Common myeloid progenitor, CD34-positive (primary cell): ENCODE data around the gene TRIP13.

ENCODE experiments used
- CTCF ChIA-PET: fragments of 350-600 bp; sonication (Branson Sonifier 250); formaldehyde crosslinking; loops from one replicate; lab custom pipeline; 2021; ENCODE audit warnings: antibody characterized with exemption; lab: Charles Lee
- POLR2A ChIA-PET: fragments of 350-600 bp; sonication (Branson Sonifier 250); formaldehyde crosslinking; loops from one replicate; lab custom pipeline; 2021; ENCODE audit warnings: antibody characterized with exemption; lab: Charles Lee
- DNase-seq, 3 donors: peaks; one replicate each; pipeline versions ENCODE4 v3.0.0 to v3.0.0-alpha.2; 2013
- H3K27ac ChIP-seq, 2 experiments: 1 replicate in 1 of 2; 2 replicates in 1 of 2; pipeline ENCODE4 v1.7.0; 2013; ENCODE audit warnings: inconsistent platforms in 2 of 2, low read length in 2 of 2, mild to moderate bottlenecking in 2 of 2, low read depth in 1 of 2, moderate library complexity in 1 of 2; ENCODE audit not compliant: severe bottlenecking in 2 of 2, insufficient read depth in 1 of 2, poor library complexity in 1 of 2
- H3K27me3 ChIP-seq, 5 experiments: replicated peaks in 2 of 5; 1 replicate in 3 of 5; 2 replicates in 2 of 5; pipeline versions ENCODE4 v1.6.1 to v1.7.0; 2013; ENCODE audit warnings: low read length in 4 of 5, mild to moderate bottlenecking in 2 of 5, moderate library complexity in 2 of 5, inconsistent platforms in 1 of 5; ENCODE audit not compliant: insufficient read depth in 5 of 5, control insufficient read depth in 4 of 5
- H3K36me3 ChIP-seq, 4 experiments: 1 replicate in 2 of 4; 2 replicates in 2 of 4; pipeline versions ENCODE4 v1.6.1 to v1.7.0; 2013; ENCODE audit warnings: low read length in 3 of 4, control low read depth in 1 of 4, mild to moderate bottlenecking in 1 of 4; ENCODE audit not compliant: control insufficient read depth in 4 of 4, insufficient read depth in 4 of 4
- H3K4me1 ChIP-seq, 4 experiments: 1 replicate in 3 of 4; 2 replicates in 1 of 4; pipeline versions ENCODE4 v1.6.1 to v1.7.1; 2013; ENCODE audit warnings: low read length in 3 of 4, mild to moderate bottlenecking in 3 of 4, control low read depth in 1 of 4, inconsistent platforms in 1 of 4, moderate library complexity in 1 of 4; ENCODE audit not compliant: control insufficient read depth in 4 of 4, insufficient read depth in 4 of 4; ENCODE audit errors: control extremely low read depth in 1 of 4
- H3K4me3 ChIP-seq, 7 experiments: 1 replicate in 4 of 7; 2 replicates in 3 of 7; pipeline versions ENCODE4 v1.5.1 to v1.7.0; 2013; ENCODE audit warnings: mild to moderate bottlenecking in 7 of 7, low read length in 6 of 7, moderate library complexity in 6 of 7, inconsistent platforms in 2 of 7, low read depth in 2 of 7, control low read depth in 1 of 7; ENCODE audit not compliant: insufficient read depth in 4 of 7, control insufficient read depth in 1 of 7; ENCODE audit errors: extremely low read depth in 1 of 7
- H3K9me3 ChIP-seq, 5 experiments: 1 replicate in 4 of 5; 2 replicates in 1 of 5; pipeline versions ENCODE4 v1.6.1 to v1.7.1; 2013; ENCODE audit warnings: low read length in 4 of 5, mild to moderate bottlenecking in 2 of 5, inconsistent platforms in 1 of 5, low read depth in 1 of 5, moderate library complexity in 1 of 5; ENCODE audit not compliant: control insufficient read depth in 4 of 5, insufficient read depth in 2 of 5; ENCODE audit errors: control extremely low read depth in 1 of 5
- WGBS: methylation state at CpG from one replicate; pipeline ENCODE4 v1.1.5; 2013; ENCODE audit not compliant: insufficient coverage; 5-methylcytosine and 5-hydroxymethylcytosine counted together

The TRIP13 gene

DNA sequence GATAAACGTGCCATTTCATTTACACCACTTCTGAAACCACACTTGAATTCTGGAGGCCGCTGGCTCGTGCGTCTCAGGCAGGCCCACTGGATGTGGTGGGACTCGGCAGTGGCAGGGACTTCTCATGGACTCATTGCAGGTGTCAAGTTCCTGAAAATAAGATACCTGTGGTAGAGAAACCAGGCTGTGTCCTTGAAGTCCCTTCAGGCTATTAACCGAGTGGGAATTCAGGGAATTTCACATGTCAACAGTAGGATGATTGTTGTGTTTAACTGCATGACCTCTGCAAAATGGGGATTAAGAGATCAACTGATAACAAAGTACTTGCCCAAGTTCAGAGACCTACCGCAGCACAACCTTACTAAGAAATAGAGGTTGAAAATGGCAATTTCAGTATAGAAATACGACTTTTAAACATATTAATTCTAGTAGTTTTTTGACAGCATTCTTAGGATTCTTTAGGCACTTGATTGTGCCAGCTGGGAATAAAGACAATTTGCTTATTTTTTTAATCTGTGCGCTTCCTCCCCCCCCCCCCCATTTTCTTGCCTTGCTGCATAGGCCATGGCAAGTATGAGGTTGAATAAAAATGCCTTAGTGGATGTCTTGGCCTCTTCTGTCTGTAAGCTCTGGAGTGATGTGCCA is 26.8 kb downstream of the TRIP13 start:
- Histone ChIP-seq H3K9me3 (peaks cover 0 to 10% (median 0%) of the 10 kb centered on the region in 5 experiments), H3K4me3 (no peak overlapping the region), H3K36me3 (peaks cover 2 to 48% (median 21%) of the 10 kb centered on the region in 4 experiments), H3K27me3 (no peaks in the 10 kb centered on the region), H3K4me1 (no peaks in the 10 kb centered on the region), H3K27ac (no peak overlapping the region)
- POLR2A ChIA-PET = no interaction called here
- CTCF ChIA-PET = interaction anchor here (0.8 to 2.0 kb wide), 10 partner anchors 10 to 725 kb away, joined by 3 to 5 read pairs (median 4); partner anchors contain the start of gene NKD2
- 100% methylated on average over 6 of the region's 9 CpGs for WGBS
- DNase-seq = no peak

- ChIA-PET CTCF (interaction anchor here (0.8 to 2.0 kb wide), 10 partner anchors 12 to 725 kb away, joined by 3 to 6 read pairs (median 4); partner anchors contain the start of gene NKD2), POLR2A (interaction anchor here (1.0 kb wide), 1 partner anchor 560 kb away, joined by 3 read pairs; no protein-coding TSS in a partner anchor)
- Histone ChIP-seq H3K9me3 (peaks cover 0 to 10% (median 0%) of the 10 kb centered on the region in 5 experiments), H3K27me3 (peaks cover 0 to 5% (median 3%) of the 10 kb centered on the region in 5 experiments), H3K27ac (no peak overlapping the region), H3K36me3 (peaks cover 2 to 41% (median 19%) of the 10 kb centered on the region in 4 experiments), H3K4me1 (no peaks in the 10 kb centered on the region), H3K4me3 (no peak overlapping the region)
- 97% methylated on average over 6 of the region's 7 CpGs for WGBS
- DNase-seq = no peak
Observed at GRCh38 chr5:920321-920720, 27.6 kb downstream of the TRIP13 start.

- CTCF ChIA-PET = interaction anchor here (0.6 to 1.9 kb wide), 13 partner anchors 10 to 263 kb away, joined by 3 to 6 read pairs (median 4); partner anchors contain the start of gene NKD2
- WGBS = 98% methylated on average over 8 of the region's 9 CpGs
- Histone ChIP-seq H3K4me3 (no peak overlapping the region), H3K27me3 (peaks cover 6 to 20% (median 7%) of the 10 kb centered on the region in 5 experiments), H3K36me3 (peaks cover 2 to 27% (median 12%) of the 10 kb centered on the region in 4 experiments), H3K4me1 (peaks cover 0 to 5% (median 4%) of the 10 kb centered on the region in 4 experiments), H3K27ac (no peak overlapping the region), H3K9me3 (peaks cover 0 to 10% (median 0%) of the 10 kb centered on the region in 5 experiments)
- DNase-seq = no peak
- POLR2A ChIA-PET = no interaction called here
Observed at GRCh38 chr5:921456-922435, 29.1 kb downstream of the TRIP13 start.

DNA sequence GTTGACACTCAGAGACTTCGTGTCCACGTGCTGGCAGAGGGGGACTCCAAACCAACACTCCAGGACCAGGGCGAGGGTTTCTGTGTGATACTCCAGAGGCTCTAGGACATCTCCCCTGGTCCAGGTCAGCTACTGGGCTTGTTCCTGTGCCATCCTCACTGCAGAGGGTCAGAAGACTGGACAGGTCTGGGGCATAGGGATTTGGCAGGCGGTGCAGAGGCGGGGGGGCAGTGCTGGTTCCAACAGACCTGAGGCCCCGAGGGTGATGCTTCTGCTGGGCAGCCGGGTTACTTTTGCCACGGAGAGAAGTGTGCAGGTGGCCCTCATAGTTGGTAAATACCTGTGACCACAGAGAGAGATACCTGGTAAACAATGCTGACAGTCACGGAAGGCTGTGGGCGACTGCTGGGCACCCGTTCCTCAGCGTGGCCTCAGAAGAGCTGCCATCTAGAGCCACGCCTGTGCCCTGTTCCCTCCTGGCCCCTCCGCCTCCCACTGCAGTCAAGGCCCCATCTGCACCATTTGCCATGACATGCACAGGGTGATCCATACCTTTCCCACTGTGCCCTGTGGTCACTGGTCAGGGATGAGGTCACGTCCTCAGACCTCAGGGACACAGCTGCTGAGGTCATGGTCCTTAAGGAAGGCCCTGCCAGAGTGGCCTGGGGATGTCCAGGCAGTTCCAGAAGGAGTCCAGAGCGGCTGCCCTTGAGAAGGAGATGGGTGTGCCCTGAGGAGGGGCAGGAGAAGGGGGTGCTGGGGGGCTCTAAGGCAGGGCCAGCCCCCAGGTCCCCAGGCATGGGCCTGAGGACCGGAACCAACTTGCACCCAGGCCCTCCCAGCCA is 30.0 kb downstream of the TRIP13 start:
- Histone ChIP-seq H3K27ac (no peak overlapping the region), H3K9me3 (peaks cover 0 to 10% (median 0%) of the 10 kb centered on the region in 5 experiments), H3K4me3 (no peak overlapping the region), H3K36me3 (peaks cover 0 to 18% (median 7%) of the 10 kb centered on the region in 4 experiments), H3K4me1 (peaks cover 0 to 9% (median 6%) of the 10 kb centered on the region in 4 experiments), H3K27me3 (peaks cover 6 to 28% (median 10%) of the 10 kb centered on the region in 5 experiments)
- WGBS = 93% methylated on average over 15 of the region's 17 CpGs
- DNase-seq = no peak
- ChIA-PET POLR2A (no interaction called here), CTCF (interaction anchor here (0.6 to 1.8 kb wide), 15 partner anchors 9 to 262 kb away, joined by 3 to 22 read pairs (median 4); partner anchors contain the start of gene NKD2)

DNA sequence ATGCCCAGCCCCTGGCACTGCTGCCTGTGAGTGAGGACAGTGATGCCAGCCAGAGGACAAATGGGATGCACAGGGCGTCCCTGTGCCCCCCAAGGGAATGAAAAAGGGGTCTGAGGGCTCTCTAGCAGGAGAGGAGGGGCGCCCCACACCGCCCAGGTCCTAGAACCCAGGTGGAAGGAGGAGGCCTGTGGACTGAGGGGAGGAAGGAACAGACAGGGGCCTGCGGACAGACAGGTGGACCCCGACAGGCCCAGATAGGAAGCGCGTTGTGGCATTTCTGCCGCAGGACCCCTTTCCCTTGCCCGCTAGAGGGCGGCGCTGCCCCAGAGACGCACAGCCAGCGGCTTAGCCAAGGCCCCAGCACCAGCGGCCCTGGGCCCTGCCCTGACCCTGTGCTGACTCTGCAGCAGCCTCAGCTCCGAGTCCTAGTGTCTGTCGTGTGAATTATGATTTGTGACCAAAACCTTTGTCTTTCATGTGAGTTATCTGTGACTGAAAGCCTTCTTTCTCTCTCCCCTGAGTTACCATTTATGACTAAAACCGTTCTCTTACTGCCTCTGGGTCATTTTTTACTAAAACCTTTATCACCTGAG is 30.7 kb downstream of the TRIP13 start:
- CTCF ChIA-PET = interaction anchor here (0.6 to 1.5 kb wide), 20 partner anchors 9 to 721 kb away, joined by 3 to 22 read pairs (median 3); no protein-coding TSS in a partner anchor
- peak; percentile 66 to 80 (median 78) for DNase-seq
- Histone ChIP-seq H3K4me3 (no peak overlapping the region), H3K27ac (no peak overlapping the region), H3K36me3 (peaks cover 0 to 15% (median 6%) of the 10 kb centered on the region in 4 experiments), H3K9me3 (peaks cover 0 to 10% (median 0%) of the 10 kb centered on the region in 5 experiments), H3K4me1 (peaks cover 0 to 9% (median 6%) of the 10 kb centered on the region in 4 experiments), H3K27me3 (peaks cover 6 to 33% (median 13%) of the 10 kb centered on the region in 5 experiments)
- POLR2A ChIA-PET = no interaction called here
- 21% methylated on average over 12 of the region's 17 CpGs for WGBS
